ENCODE measurements around the gene FGF11. TPM values are rescaled to one million over a fixed set of nuclear protein-coding genes. Genes with fewer than 3 reads are reported as not detected.

Gene FGF11
- polyA plus RNA-seq, 3 donors = 2.2 TPM; not detected in 2

- Mint-ChIP-seq H3K4me1 (peaks cover 15% of the 10 kb centered on the region), H3K27me3 (ENCODE audit: low read depth in 3 of 3) (peaks cover 0 to 5% (median 3%) of the 10 kb centered on the region in 3 donors), H3K9me3 (peaks cover 0 to 2% (median 0%) of the 10 kb centered on the region in 7 donors), H3K27ac (peak overlapping the region in 6 of 7 donors; percentile 46 to 91 (median 64)), H3K4me3 (peak overlapping the region; percentile 85 to 95), H3K36me3 (peaks cover 38 to 40% of the 10 kb centered on the region in 2 donors)
- Histone ChIP-seq H3K4me3 (replicated peaks in 1 of 3; ENCODE audit: low read depth in 2 of 3, low read length in 3 of 3) (peak overlapping the region; percentile 61 to 94 (median 79)), H3K9me3 (replicated peaks in 1 of 2; ENCODE audit: control insufficient read depth in 1 of 2, insufficient read depth in 1 of 2, low read length in 2 of 2) (no peaks in the 10 kb centered on the region), H3K9ac (ENCODE audit: insufficient read depth, low read length, poor library complexity, severe bottlenecking) (peak overlapping the region; percentile 69), H2AFZ (ENCODE audit: insufficient read depth, low read depth, low read length, poor library complexity, severe bottlenecking) (peak overlapping the region; percentile 97), H4K20me1 (ENCODE audit: insufficient read depth, low read length) (no peaks in the 10 kb centered on the region), H3K27me3 (ENCODE audit: control insufficient read depth in 2 of 2, insufficient read depth in 2 of 2, low read length in 2 of 2) (no peaks in the 10 kb centered on the region), H3K4me1 (ENCODE audit: control insufficient read depth in 1 of 2, insufficient read depth in 2 of 2, low read length in 2 of 2) (peaks cover 15 to 19% of the 10 kb centered on the region in 2 donors), H3K79me2 (ENCODE audit: insufficient read depth, low read length) (no peaks in the 10 kb centered on the region), H3K4me2 (replicated peaks; ENCODE audit: extremely low read depth, low read length, poor library complexity, severe bottlenecking) (peak overlapping the region; percentile 99), H3K36me3 (replicated peaks in 1 of 2; ENCODE audit: control insufficient read depth in 1 of 2, insufficient read depth in 2 of 2, low read length in 2 of 2) (peaks cover 25 to 39% of the 10 kb centered on the region in 2 donors), H3K27ac (ENCODE audit: low read depth in 1 of 2, low read length in 2 of 2) (peak overlapping the region; percentile 16 to 81)
- DNase-seq = no peak
- intact Hi-C loops (cut with micrococcal nuclease) = loop anchor here in 1 of 2 donors (5.0 kb wide), 1 partner anchor 42 kb away; the partner anchor contains the start of gene KCTD11
- 6% methylated on average over 38 of the region's 48 CpGs for WGBS (ENCODE audit: insufficient coverage)
- no peak for TF ChIP-seq CTCF (IDR thresholded peaks at IDR 0.05)
These were observed 45.5 kb upstream of the FGF11 start for GRCh38 chr17:7393613-7394451.

- WGBS (ENCODE audit: insufficient coverage) = under 1% methylated on average over 71 of the region's 71 CpGs
- Histone ChIP-seq H3K36me3 (replicated peaks in 1 of 2; ENCODE audit: control insufficient read depth in 1 of 2, insufficient read depth in 2 of 2, low read length in 2 of 2) (peaks cover 17 to 32% of the 10 kb centered on the region in 2 donors), H3K9ac (ENCODE audit: insufficient read depth, low read length, poor library complexity, severe bottlenecking) (peak within 1 kb of the TSS; percentile 69), H2AFZ (ENCODE audit: insufficient read depth, low read depth, low read length, poor library complexity, severe bottlenecking) (peak within 1 kb of the TSS; percentile 97), H3K4me3 (replicated peaks in 1 of 3; ENCODE audit: low read depth in 2 of 3, low read length in 3 of 3) (peak within 1 kb of the TSS; percentile 61 to 94 (median 79)), H3K79me2 (ENCODE audit: insufficient read depth, low read length) (no peaks in the 10 kb centered on the region), H3K27me3 (ENCODE audit: control insufficient read depth in 2 of 2, insufficient read depth in 2 of 2, low read length in 2 of 2) (no peaks in the 10 kb centered on the region), H3K9me3 (replicated peaks in 1 of 2; ENCODE audit: control insufficient read depth in 1 of 2, insufficient read depth in 1 of 2, low read length in 2 of 2) (no peaks in the 10 kb centered on the region), H4K20me1 (ENCODE audit: insufficient read depth, low read length) (no peaks in the 10 kb centered on the region), H3K4me1 (ENCODE audit: control insufficient read depth in 1 of 2, insufficient read depth in 2 of 2, low read length in 2 of 2) (peaks cover 15 to 19% of the 10 kb centered on the region in 2 donors), H3K4me2 (replicated peaks; ENCODE audit: extremely low read depth, low read length, poor library complexity, severe bottlenecking) (peak within 1 kb of the TSS; percentile 99), H3K27ac (ENCODE audit: low read depth in 1 of 2, low read length in 2 of 2) (peak within 1 kb of the TSS; percentile 59 to 81)
- TF ChIP-seq CTCF (IDR thresholded peaks at IDR 0.05) = peak; percentile 21
- Mint-ChIP-seq H3K9me3 (peaks cover 0 to 3% (median 0%) of the 10 kb centered on the region in 7 donors), H3K27ac (peak within 1 kb of the TSS; percentile 83 to 95 (median 90)), H3K4me3 (peak within 1 kb of the TSS; percentile 86 to 95), H3K36me3 (peaks cover 30 to 32% of the 10 kb centered on the region in 2 donors), H3K27me3 (ENCODE audit: low read depth in 3 of 3) (peaks cover 0 to 5% (median 3%) of the 10 kb centered on the region in 3 donors), H3K4me1 (peaks cover 15% of the 10 kb centered on the region)
- DNase-seq = peak; percentile 69 to 73 (median 70)
- intact Hi-C loops (cut with micrococcal nuclease) = loop anchor here in 1 of 2 donors (5.0 kb wide), 1 partner anchor 42 kb away; the partner anchor contains the start of gene KCTD11
These were observed 44.7 kb upstream of the FGF11 start, which contains the start of gene PLSCR3 for GRCh38 chr17:7394452-7395191. Gene PLSCR3 (minus strand): TSS chr17:7394525. CDS start chr17:7394110, 415 bp downstream.

Data from CD14-positive monocyte (primary cell).